Measurements from ENCODE around the gene ABI3BP.

Gene ABI3BP

GRCh38 chr3:101010296-101010695, 17.1 kb upstream of the ABI3BP start:
- DNase-seq (no peak), ATAC-seq (replicated peaks) (no peak)
- H3K9me3 Mint-ChIP-seq, result peaks cover 7 to 10% of the 10 kb centered on the region in 2 donors
- H3K27ac Mint-ChIP-seq, result no peak overlapping the region
- no peak overlapping the region for H3K4me3 Mint-ChIP-seq
- H3K36me3 Mint-ChIP-seq (ENCODE audit: insufficient read depth), result no peaks in the 10 kb centered on the region
- H3K4me1 Mint-ChIP-seq (ENCODE audit: low read depth in 2 of 2), result no peaks in the 10 kb centered on the region
- H3K27me3 Mint-ChIP-seq, result peaks cover 6% of the 10 kb centered on the region in 2 donors

GRCh38 chr3:101009386-101009785, 16.2 kb upstream of the ABI3BP start:
- peaks cover 6% of the 10 kb centered on the region in 2 donors for H3K27me3 Mint-ChIP-seq
- H3K4me1 Mint-ChIP-seq (ENCODE audit: low read depth in 2 of 2), result no peaks in the 10 kb centered on the region
- no peaks in the 10 kb centered on the region for H3K36me3 Mint-ChIP-seq (ENCODE audit: insufficient read depth)
- no peak for DNase-seq
- no peak overlapping the region for H3K27ac Mint-ChIP-seq
- ATAC-seq (replicated peaks), result no peak
- H3K9me3 Mint-ChIP-seq, result peaks cover 7 to 10% of the 10 kb centered on the region in 2 donors
- H3K4me3 Mint-ChIP-seq, result no peak overlapping the region

- Mint-ChIP-seq H3K27me3 (no peaks in the 10 kb centered on the region), H3K27ac (no peak overlapping the region), H3K4me3 (no peak overlapping the region), H3K4me1 (ENCODE audit: low read depth in 2 of 2) (no peaks in the 10 kb centered on the region), H3K36me3 (ENCODE audit: insufficient read depth) (no peaks in the 10 kb centered on the region), H3K9me3 (no peaks in the 10 kb centered on the region)
- DNase-seq (no peak), ATAC-seq (replicated peaks) (no peak)
Measured at GRCh38 chr3:100999160-100999559, 5.9 kb upstream of the ABI3BP start.

- Mint-ChIP-seq H3K36me3 (ENCODE audit: insufficient read depth) (no peaks in the 10 kb centered on the region), H3K27me3 (no peaks in the 10 kb centered on the region), H3K4me3 (no peak overlapping the region), H3K27ac (no peak overlapping the region), H3K4me1 (ENCODE audit: low read depth in 2 of 2) (no peaks in the 10 kb centered on the region), H3K9me3 (no peaks in the 10 kb centered on the region)
- ATAC-seq (replicated peaks), result no peak
- DNase-seq, result no peak
Measured at GRCh38 chr3:100994809-100995208, 1.6 kb upstream of the ABI3BP start.

GRCh38 chr3:100994187-100994586, 966 bp upstream of the ABI3BP start:
- DNase-seq (no peak), ATAC-seq (replicated peaks) (no peak)
- Mint-ChIP-seq H3K27ac (no peak overlapping the region), H3K36me3 (ENCODE audit: insufficient read depth) (no peaks in the 10 kb centered on the region), H3K9me3 (no peaks in the 10 kb centered on the region), H3K4me3 (no peak overlapping the region), H3K4me1 (ENCODE audit: low read depth in 2 of 2) (no peaks in the 10 kb centered on the region), H3K27me3 (no peaks in the 10 kb centered on the region)

GRCh38 chr3:100992231-100993012, 799 bp downstream of the ABI3BP start:
- Mint-ChIP-seq H3K4me3 (no peak overlapping the region), H3K4me1 (ENCODE audit: low read depth in 2 of 2) (no peaks in the 10 kb centered on the region), H3K27ac (no peak overlapping the region), H3K27me3 (no peaks in the 10 kb centered on the region), H3K9me3 (no peaks in the 10 kb centered on the region), H3K36me3 (ENCODE audit: insufficient read depth) (no peaks in the 10 kb centered on the region)
- no peak for ATAC-seq (replicated peaks)
- DNase-seq, result no peak

GRCh38 chr3:100988080-100988479, 5.1 kb downstream of the ABI3BP start:
- Mint-ChIP-seq H3K4me1 (ENCODE audit: low read depth in 2 of 2) (no peaks in the 10 kb centered on the region), H3K4me3 (no peak overlapping the region), H3K27me3 (no peaks in the 10 kb centered on the region), H3K9me3 (no peaks in the 10 kb centered on the region), H3K36me3 (ENCODE audit: insufficient read depth) (no peaks in the 10 kb centered on the region), H3K27ac (no peak overlapping the region)
- DNase-seq, result no peak
- ATAC-seq (replicated peaks), result no peak

- Mint-ChIP-seq H3K9me3 (no peaks in the 10 kb centered on the region), H3K36me3 (ENCODE audit: insufficient read depth) (no peaks in the 10 kb centered on the region), H3K27me3 (peaks cover 0 to 5% of the 10 kb centered on the region in 2 donors), H3K4me3 (no peak overlapping the region), H3K27ac (no peak overlapping the region), H3K4me1 (ENCODE audit: low read depth in 2 of 2) (no peaks in the 10 kb centered on the region)
- ATAC-seq (replicated peaks) (no peak), DNase-seq (no peak)
Measured at GRCh38 chr3:100984308-100984707, 8.9 kb downstream of the ABI3BP start.

GRCh38 chr3:100982710-100983109, 10.5 kb downstream of the ABI3BP start:
- Mint-ChIP-seq H3K36me3 (ENCODE audit: insufficient read depth) (no peaks in the 10 kb centered on the region), H3K27ac (no peak overlapping the region), H3K9me3 (no peaks in the 10 kb centered on the region), H3K4me3 (no peak overlapping the region), H3K27me3 (peaks cover 0 to 5% of the 10 kb centered on the region in 2 donors), H3K4me1 (ENCODE audit: low read depth in 2 of 2) (no peaks in the 10 kb centered on the region)
- ATAC-seq (replicated peaks) (no peak), DNase-seq (no peak)

- H3K27ac Mint-ChIP-seq, result no peak overlapping the region
- no peaks in the 10 kb centered on the region for H3K4me1 Mint-ChIP-seq (ENCODE audit: low read depth in 2 of 2)
- H3K4me3 Mint-ChIP-seq, result no peak overlapping the region
- peaks cover 0 to 5% of the 10 kb centered on the region in 2 donors for H3K27me3 Mint-ChIP-seq
- no peaks in the 10 kb centered on the region for H3K9me3 Mint-ChIP-seq
- DNase-seq (no peak), ATAC-seq (replicated peaks) (no peak)
- H3K36me3 Mint-ChIP-seq (ENCODE audit: insufficient read depth), result no peaks in the 10 kb centered on the region
Measured at GRCh38 chr3:100981164-100981911, 11.9 kb downstream of the ABI3BP start.

- Mint-ChIP-seq H3K36me3 (ENCODE audit: insufficient read depth) (no peaks in the 10 kb centered on the region), H3K27ac (no peak overlapping the region), H3K4me3 (no peak overlapping the region), H3K9me3 (no peaks in the 10 kb centered on the region), H3K4me1 (ENCODE audit: low read depth in 2 of 2) (no peaks in the 10 kb centered on the region), H3K27me3 (peaks cover 0 to 5% of the 10 kb centered on the region in 2 donors)
- DNase-seq (no peak), ATAC-seq (replicated peaks) (no peak)
Measured at GRCh38 chr3:100978011-100978659, 15.1 kb downstream of the ABI3BP start.

- Mint-ChIP-seq H3K27ac (no peak overlapping the region), H3K4me1 (ENCODE audit: low read depth in 2 of 2) (no peaks in the 10 kb centered on the region), H3K27me3 (peaks cover 0 to 5% of the 10 kb centered on the region in 2 donors), H3K9me3 (no peaks in the 10 kb centered on the region), H3K36me3 (ENCODE audit: insufficient read depth) (no peaks in the 10 kb centered on the region), H3K4me3 (no peak overlapping the region)
- DNase-seq, result no peak
- no peak for ATAC-seq (replicated peaks)
Measured at GRCh38 chr3:100976611-100977010, 16.6 kb downstream of the ABI3BP start.

GRCh38 chr3:100975714-100976113, 17.5 kb downstream of the ABI3BP start:
- H3K27me3 Mint-ChIP-seq, result no peaks in the 10 kb centered on the region
- no peaks in the 10 kb centered on the region for H3K4me1 Mint-ChIP-seq (ENCODE audit: low read depth in 2 of 2)
- DNase-seq (no peak), ATAC-seq (replicated peaks) (no peak)
- no peak overlapping the region for H3K4me3 Mint-ChIP-seq
- H3K9me3 Mint-ChIP-seq, result no peaks in the 10 kb centered on the region
- no peaks in the 10 kb centered on the region for H3K36me3 Mint-ChIP-seq (ENCODE audit: insufficient read depth)
- H3K27ac Mint-ChIP-seq, result no peak overlapping the region

GRCh38 chr3:100973594-100973993, 19.6 kb downstream of the ABI3BP start:
- no peaks in the 10 kb centered on the region for H3K9me3 Mint-ChIP-seq
- H3K4me3 Mint-ChIP-seq, result no peak overlapping the region
- H3K27ac Mint-ChIP-seq, result no peak overlapping the region

More at GRCh38 chr3:100973594-100973993, 19.6 kb downstream of the ABI3BP start:
- no peaks in the 10 kb centered on the region for H3K27me3 Mint-ChIP-seq
- no peaks in the 10 kb centered on the region for H3K4me1 Mint-ChIP-seq (ENCODE audit: low read depth in 2 of 2)
- ATAC-seq (replicated peaks), result no peak
- DNase-seq, result no peak
- no peaks in the 10 kb centered on the region for H3K36me3 Mint-ChIP-seq (ENCODE audit: insufficient read depth)

All from effector memory CD8-positive, alpha-beta T cell (primary cell).